Activated CD8-positive, alpha-beta T cell treated with anti-CD3 and anti-CD28 coated beads, Interleukin-2, amount 10 ng/mL, durations not matched to agents 7 days and 5 days (primary cell): ENCODE results near the gene OR2T34. TPM values are rescaled to one million over a fixed set of nuclear protein-coding genes. Genes with fewer than 3 reads are reported as not detected.
"Not testable (repeated sequence)": the region's sequence is repeated elsewhere in the genome, so short reads cannot be mapped to it uniquely, and the experiment has no call there.

Experiments used
- ATAC-seq: fragments of 150-1000 bp; cut with Tn5 transposase; one replicate; pipeline ENCODE4 v1.10.0; 2021; ENCODE audit warnings: moderate library complexity
- CTCF ChIA-PET: fragments of 350-600 bp; sonication (Branson Sonifier 250); formaldehyde crosslinking; loops from one replicate; lab custom pipeline; 2021; ENCODE audit warnings: antibody characterized with exemption; lab: Charles Lee
- POLR2A ChIA-PET: fragments of 350-600 bp; sonication (Branson Sonifier 250); formaldehyde crosslinking; loops from one replicate; lab custom pipeline; 2021; ENCODE audit warnings: antibody characterized with exemption; lab: Charles Lee
- DNase-seq: peaks from one replicate; pipeline ENCODE4 v3.0.0-alpha.2; 2020
- H3K27ac Mint-ChIP-seq: one replicate; pipeline ENCODE4 v1.8.0; 2021; ENCODE audit warnings: mild to moderate bottlenecking, mixed read lengths
- H3K27me3 Mint-ChIP-seq: one replicate; pipeline ENCODE4 v1.8.0; 2021; ENCODE audit warnings: low read depth, mixed read lengths
- H3K36me3 Mint-ChIP-seq: one replicate; pipeline ENCODE4 v1.8.0; 2021; ENCODE audit warnings: low read depth, mixed read lengths
- H3K4me1 Mint-ChIP-seq: one replicate; pipeline ENCODE4 v1.8.0; 2021; ENCODE audit warnings: low read depth, mixed read lengths
- H3K4me3 Mint-ChIP-seq: one replicate; pipeline ENCODE4 v1.8.0; 2021; ENCODE audit warnings: mild to moderate bottlenecking, mixed read lengths
- H3K9me3 Mint-ChIP-seq: one replicate; pipeline ENCODE4 v1.8.0; 2022; ENCODE audit warnings: mixed read lengths; ENCODE audit not compliant: insufficient read depth
- total RNA-seq, 2 experiments: library from RNA; stranded (reverse); gene quantifications; one replicate each; pipeline ENCODE4 v1.2.3, GENCODE V29; 2021

OR2T34 gene
- total RNA-seq, 2 experiments from 2014 or later: not detected

DNA sequence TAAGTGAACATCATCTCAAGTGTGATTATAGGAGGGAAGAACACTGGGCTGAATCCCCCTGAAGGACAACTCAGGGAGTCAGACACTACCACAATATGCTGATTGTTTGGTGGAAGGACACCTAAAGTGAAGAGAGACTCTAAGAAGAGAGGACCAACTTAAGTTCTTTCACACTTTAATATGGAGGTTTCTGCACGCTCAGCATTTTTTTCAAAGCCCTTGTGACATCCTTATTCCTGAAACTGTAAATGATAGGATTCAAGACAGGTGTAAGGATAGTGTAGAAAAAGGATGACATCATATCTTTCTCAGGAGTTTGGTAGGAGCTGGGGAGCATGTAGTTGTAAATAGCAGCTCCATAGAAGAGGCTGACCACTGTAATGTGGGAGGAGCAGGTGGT is 18.1 kb upstream of the OR2T34 start:
- ATAC-seq (no peak), DNase-seq (no peak)
- H3K36me3 Mint-ChIP-seq: no peaks in the 10 kb centered on the region
- ChIA-PET POLR2A (no interaction called here), CTCF (no interaction called here)
- H3K9me3 Mint-ChIP-seq: no peaks in the 10 kb centered on the region
- no peak overlapping the region for H3K4me3 Mint-ChIP-seq
- no peak overlapping the region for H3K27ac Mint-ChIP-seq
- H3K4me1 Mint-ChIP-seq: peaks cover 9% of the 10 kb centered on the region
- H3K27me3 Mint-ChIP-seq: no peaks in the 10 kb centered on the region

DNA sequence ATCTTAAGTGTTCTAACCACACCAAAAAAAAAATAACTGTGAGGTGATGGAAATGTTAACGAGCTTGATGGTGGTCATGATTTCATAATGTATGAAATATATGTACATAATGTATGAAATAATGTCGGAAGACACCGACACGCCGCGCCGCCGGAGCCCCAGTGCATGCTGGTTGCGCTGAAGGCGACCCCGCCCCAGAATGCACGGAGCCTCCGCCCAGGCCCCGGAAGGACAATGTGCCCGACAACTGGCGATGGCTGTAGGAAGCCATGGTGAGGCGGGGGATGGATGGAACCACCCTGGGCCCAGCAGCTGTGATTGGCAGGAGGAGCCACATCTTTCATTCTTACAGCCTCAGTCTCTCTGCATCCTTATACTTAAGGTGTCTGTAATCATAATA is 15.5 kb upstream of the OR2T34 start:
- CTCF ChIA-PET: interaction anchor here (0.7 to 1.4 kb wide), 2 partner anchors 202 to 347 kb away, joined by 3 read pairs; no protein-coding TSS in a partner anchor
- ATAC-seq: no peak
- POLR2A ChIA-PET: no interaction called here
- no peak for DNase-seq
- Mint-ChIP-seq H3K4me3 (no peak overlapping the region), H3K27me3 (no peaks in the 10 kb centered on the region), H3K9me3 (no peaks in the 10 kb centered on the region), H3K36me3 (no peaks in the 10 kb centered on the region), H3K4me1 (peaks cover 2% of the 10 kb centered on the region), H3K27ac (no peak overlapping the region)

DNA sequence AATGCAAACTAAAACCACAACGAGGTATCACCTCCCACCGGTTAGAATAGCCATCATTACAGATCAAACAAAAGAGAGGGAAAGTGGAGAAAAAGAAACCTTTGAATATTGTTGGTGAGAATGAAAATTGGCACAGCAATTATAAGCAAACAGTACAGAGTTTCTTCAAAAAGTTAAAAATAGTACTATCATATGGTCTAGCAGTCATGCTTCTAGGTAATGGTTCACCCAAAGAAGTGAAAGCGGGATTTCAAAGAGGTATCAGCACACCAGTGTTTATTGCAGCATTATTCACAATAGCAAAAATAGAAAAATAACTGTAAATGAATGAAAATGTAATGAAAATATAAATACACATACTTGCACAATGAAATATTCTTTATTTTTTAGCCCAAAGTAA is 14.8 kb upstream of the OR2T34 start:
- no peak for DNase-seq
- Mint-ChIP-seq H3K4me3 (no peak overlapping the region), H3K27me3 (no peaks in the 10 kb centered on the region), H3K4me1 (peaks cover 2% of the 10 kb centered on the region), H3K27ac (no peak overlapping the region), H3K9me3 (no peaks in the 10 kb centered on the region), H3K36me3 (no peaks in the 10 kb centered on the region)
- ChIA-PET POLR2A (no interaction called here), CTCF (interaction anchor here (0.7 to 1.4 kb wide), 2 partner anchors 203 to 346 kb away, joined by 3 read pairs; no protein-coding TSS in a partner anchor)
- no peak for ATAC-seq

DNA sequence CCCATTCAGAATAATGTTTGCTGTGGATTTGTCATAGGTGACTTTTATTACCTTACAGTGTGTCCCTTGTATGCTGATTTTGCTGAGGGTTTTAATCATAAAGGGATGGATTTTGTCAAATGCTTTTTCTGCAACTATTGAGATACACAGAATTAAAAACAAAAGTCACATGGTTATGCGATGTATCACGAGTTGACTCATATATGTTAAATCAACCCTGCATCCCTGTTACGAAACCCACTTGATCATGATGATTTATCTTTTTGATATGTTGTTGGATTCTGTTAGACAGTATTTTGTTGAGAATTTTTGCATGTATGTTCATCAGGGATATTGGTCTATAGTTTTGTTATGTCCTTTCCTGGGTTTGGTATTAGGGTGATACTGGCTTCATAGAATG is 10.7 kb upstream of the OR2T34 start:
- no peak overlapping the region for H3K4me3 Mint-ChIP-seq
- no peak for DNase-seq

DNA sequence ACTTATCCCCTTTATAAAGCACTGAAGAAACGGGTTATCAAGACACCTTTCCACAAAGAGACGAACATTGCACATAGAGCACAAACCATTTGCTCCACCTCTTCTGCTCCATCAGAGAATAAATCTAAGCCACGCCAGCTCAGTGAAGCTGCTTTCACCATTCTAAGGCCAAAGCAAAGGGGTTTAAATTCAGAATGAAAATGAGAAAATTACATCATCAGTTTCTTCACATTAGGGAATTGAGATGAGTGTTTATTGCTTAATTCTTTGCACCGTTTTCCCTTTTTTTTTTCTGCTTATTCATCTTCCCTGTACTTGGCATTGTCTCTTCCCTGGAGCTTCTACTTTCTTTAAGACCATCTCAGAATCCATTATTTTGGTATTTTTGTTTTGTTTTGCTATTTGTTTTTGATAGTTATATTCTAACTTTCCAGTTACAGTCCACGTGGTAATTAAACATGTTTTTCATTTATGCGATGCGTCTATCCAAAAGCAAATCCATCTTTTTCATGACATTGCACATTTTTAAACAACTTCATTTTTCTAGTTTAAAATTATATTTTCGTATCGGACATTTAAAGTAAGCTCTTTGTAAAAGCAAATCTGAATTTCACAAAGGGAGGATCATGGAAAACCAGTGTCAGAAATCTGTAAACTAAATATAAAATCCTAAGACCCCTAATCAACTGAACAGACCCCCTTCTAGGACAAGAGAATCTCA is 1.9 kb upstream of the OR2T34 start:
- no peaks in the 10 kb centered on the region for H3K9me3 Mint-ChIP-seq
- ATAC-seq: no peak
- POLR2A ChIA-PET: no interaction called here
- no peaks in the 10 kb centered on the region for H3K36me3 Mint-ChIP-seq
- H3K27me3 Mint-ChIP-seq: peaks cover 1% of the 10 kb centered on the region
- CTCF ChIA-PET: no interaction called here
- no peak overlapping the region for H3K4me3 Mint-ChIP-seq
- no peaks in the 10 kb centered on the region for H3K4me1 Mint-ChIP-seq
- no peak overlapping the region for H3K27ac Mint-ChIP-seq
- DNase-seq: no peak

More for the DNA sequence above, 10.7 kb upstream of the OR2T34 start:
- no peaks in the 10 kb centered on the region for H3K36me3 Mint-ChIP-seq
- ChIA-PET POLR2A (no interaction called here), CTCF (no interaction called here)
- no peak for ATAC-seq
- H3K4me1 Mint-ChIP-seq: peaks cover 2% of the 10 kb centered on the region
- H3K27me3 Mint-ChIP-seq: peaks cover under 1% of the 10 kb centered on the region
- H3K9me3 Mint-ChIP-seq: no peaks in the 10 kb centered on the region
- H3K27ac Mint-ChIP-seq: no peak overlapping the region

DNA sequence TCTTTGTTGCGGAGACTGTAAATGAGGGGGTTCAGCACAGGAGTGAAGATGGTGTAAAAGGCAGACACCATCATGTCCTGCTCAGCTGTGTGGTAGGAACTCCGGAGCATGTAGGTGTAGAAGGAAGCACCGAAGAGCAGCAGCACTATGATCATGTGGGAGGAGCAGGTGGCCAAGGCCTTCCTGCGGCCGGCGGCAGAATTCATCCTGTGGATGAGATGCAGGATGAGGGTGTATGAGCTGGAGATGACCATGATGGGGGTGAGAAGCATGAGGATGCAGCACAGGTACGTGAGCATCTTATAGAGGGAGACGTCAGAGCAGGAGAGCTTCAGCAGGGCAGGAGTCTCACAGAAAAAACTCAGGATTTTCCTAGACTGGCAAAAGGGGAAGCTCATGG is 701 bp downstream of the OR2T34 start:
- POLR2A ChIA-PET: not testable (repeated sequence)

DNA sequence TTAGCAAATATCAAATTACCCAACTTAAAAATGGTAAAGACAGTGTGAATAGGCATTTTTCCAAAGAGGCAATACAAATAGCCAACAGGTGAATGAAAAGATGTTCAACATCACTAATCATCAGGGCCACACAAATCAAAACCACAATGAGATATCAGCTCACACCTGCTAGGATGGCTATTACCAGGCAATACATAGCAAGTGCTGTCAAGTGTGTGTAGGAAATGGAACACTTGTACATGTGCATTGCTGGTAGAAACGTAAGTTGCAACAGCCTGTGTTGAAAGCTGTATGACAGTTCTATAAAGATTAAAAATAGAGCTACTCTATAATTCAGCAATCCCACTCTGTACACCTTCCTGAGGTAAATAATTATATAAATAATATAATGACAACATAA is 2.5 kb downstream of the OR2T34 start:
- H3K27me3 Mint-ChIP-seq, H3K36me3 Mint-ChIP-seq, ATAC-seq, H3K4me3 Mint-ChIP-seq, H3K27ac Mint-ChIP-seq, DNase-seq, H3K9me3 Mint-ChIP-seq, CTCF ChIA-PET, H3K4me1 Mint-ChIP-seq, POLR2A ChIA-PET: not testable (repeated sequence)

More for the DNA sequence above, 701 bp downstream of the OR2T34 start:
- H3K36me3 Mint-ChIP-seq, H3K4me1 Mint-ChIP-seq, CTCF ChIA-PET, ATAC-seq, H3K27me3 Mint-ChIP-seq, H3K9me3 Mint-ChIP-seq, H3K27ac Mint-ChIP-seq, DNase-seq, H3K4me3 Mint-ChIP-seq: not testable (repeated sequence)

DNA sequence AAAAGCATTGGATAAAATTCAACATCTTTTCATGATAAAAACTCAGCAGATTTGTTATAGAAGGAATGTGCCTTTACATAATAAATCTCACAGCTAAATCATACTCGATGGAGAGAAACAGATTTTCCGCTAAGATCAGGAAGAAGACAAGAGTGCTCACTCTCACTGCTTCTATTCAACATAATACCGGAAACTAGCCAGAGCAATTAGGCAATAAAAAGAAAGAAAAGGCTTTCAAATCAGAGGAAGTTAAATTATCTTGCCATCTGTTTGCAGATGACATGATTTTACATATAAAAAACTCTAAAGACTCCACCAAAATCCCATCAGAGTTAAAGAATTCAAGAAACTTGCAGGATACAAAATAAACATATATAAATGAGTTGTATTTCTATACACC is 3.7 kb downstream of the OR2T34 start:
- H3K4me1 Mint-ChIP-seq, H3K4me3 Mint-ChIP-seq, POLR2A ChIA-PET, H3K36me3 Mint-ChIP-seq, H3K27ac Mint-ChIP-seq, H3K9me3 Mint-ChIP-seq, CTCF ChIA-PET, H3K27me3 Mint-ChIP-seq, ATAC-seq, DNase-seq: not testable (repeated sequence)

DNA sequence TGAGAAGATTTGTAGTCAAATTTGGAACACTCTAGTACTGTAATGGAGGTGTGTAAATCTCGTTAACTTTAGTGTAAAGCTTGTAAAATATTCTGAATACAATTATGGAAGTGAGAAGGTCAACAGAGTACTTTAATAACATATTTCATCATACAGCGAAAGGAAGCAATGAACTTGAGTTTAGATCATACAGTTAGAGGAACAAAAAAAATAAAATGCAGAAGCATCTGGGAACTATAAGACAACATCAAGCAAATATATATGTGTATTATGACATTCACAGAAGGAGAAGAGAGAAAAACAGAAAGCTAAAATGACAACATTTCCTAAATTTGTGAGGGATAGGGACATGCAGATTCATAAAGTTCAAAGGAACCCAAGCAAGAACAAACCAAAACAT is 5.5 kb downstream of the OR2T34 start:
- CTCF ChIA-PET, POLR2A ChIA-PET, H3K27ac Mint-ChIP-seq, H3K4me3 Mint-ChIP-seq, H3K4me1 Mint-ChIP-seq, DNase-seq, ATAC-seq, H3K36me3 Mint-ChIP-seq, H3K27me3 Mint-ChIP-seq, H3K9me3 Mint-ChIP-seq: not testable (repeated sequence)

DNA sequence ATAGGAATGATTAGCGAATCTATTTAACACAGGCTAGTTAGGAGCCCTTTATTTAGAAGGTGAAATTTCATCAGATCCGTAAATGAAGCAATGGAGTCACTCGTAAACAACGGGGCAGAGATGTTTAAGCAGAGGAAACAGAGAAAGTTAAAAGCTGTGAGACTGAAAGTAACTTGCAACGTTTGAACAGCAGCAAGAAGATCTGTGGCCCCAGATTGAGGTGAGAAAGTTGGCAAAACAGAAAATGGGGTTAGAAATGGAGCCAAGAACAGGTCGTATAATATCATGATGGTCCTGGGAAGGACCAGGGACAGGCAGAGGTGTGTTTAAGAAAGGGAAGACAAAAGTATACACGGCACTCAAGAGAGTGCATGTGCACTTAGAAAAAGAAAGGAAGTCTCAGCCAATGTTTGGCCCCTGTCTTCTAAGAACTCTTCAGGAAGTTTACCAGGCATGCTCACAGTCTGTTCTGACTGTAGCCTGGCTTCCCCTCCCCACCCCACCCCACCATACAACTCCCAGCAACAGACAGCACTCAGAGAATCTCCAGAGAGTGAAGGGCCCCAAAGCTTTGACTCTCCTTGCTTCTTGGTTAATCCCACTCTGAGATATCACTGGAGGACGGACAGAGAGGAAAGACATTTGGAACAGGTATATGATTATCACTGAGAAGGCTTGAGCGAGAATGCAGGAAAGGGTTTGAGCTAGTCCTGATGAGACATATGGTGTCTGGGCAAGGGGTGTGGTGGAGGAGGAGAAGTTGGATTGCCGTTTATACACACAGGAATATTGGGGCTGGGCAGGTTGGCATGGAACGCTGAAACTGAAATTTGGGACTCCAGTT is 8.8 kb downstream of the OR2T34 start:
- H3K27me3 Mint-ChIP-seq, H3K4me1 Mint-ChIP-seq, H3K36me3 Mint-ChIP-seq, CTCF ChIA-PET, H3K9me3 Mint-ChIP-seq: not testable (repeated sequence)
- POLR2A ChIA-PET: interaction anchor here (0.7 kb wide), 2 partner anchors 56 to 219 kb away, joined by 3 to 4 read pairs; no protein-coding TSS in a partner anchor
- ATAC-seq (peak; percentile 91), DNase-seq (peak; percentile 53)
- Mint-ChIP-seq H3K27ac (peak overlapping the region; percentile 90), H3K4me3 (peak overlapping the region; percentile 73)

DNA sequence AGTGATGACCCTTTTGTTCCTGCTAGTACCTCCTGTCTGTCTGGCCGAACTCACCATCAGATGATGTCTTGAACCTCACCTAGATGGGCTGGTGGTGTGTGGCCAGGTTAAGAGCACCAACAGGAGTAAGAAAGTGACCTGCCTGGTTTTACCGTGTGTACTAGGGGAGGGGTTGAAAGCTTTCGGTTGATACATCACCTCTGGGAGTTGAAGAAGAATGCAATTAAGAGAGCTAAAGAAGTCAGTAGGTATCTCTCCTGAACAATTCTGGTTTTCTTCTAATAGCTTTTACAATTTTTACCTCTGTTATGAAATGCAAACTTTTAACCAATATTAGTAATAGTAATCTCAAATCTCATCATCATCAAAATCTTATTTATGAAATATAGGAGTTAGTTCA is 11.9 kb downstream of the OR2T34 start, which contains the start of gene OR2T29:
Gene OR2T29 (minus strand): TSS at position 101 of the 400 bp plus-strand sequence. CDS start 3,281 bp downstream, outside the sequence.
- CTCF ChIA-PET, H3K36me3 Mint-ChIP-seq, DNase-seq, H3K4me1 Mint-ChIP-seq, H3K27me3 Mint-ChIP-seq, H3K4me3 Mint-ChIP-seq, ATAC-seq, H3K27ac Mint-ChIP-seq, POLR2A ChIA-PET, H3K9me3 Mint-ChIP-seq: not testable (repeated sequence)

DNA sequence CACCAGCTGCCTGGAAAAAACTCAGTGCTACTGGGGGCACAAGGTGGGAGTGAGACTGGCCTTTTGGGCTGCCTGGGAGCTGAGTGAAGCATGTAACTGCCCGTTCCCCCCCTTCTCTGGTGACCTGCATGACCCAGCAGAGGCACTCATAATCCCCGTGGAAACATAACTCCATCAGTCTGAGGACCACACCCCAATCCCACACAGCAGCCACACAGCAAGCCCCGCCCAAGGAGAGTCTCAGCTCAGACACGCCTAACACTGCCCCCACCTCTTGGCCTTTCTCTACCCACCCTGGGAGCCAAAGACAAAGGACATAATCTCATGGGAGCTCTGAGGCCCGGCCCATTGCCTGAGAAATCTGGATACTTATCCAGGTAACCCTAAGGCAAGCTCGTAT is 23.5 kb downstream of the OR2T34 start:
- ATAC-seq, H3K36me3 Mint-ChIP-seq, H3K9me3 Mint-ChIP-seq, H3K27me3 Mint-ChIP-seq, H3K27ac Mint-ChIP-seq, DNase-seq, H3K4me1 Mint-ChIP-seq, POLR2A ChIA-PET, H3K4me3 Mint-ChIP-seq, CTCF ChIA-PET: not testable (repeated sequence)
